ENCODE data around the gene ARF1.

The ARF1 gene

GRCh38 chr1:228050571-228051231 lies 31.8 kb upstream of the ARF1 start:
- DNase-seq = no peak

- no peak for DNase-seq
These were observed 24.1 kb upstream of the ARF1 start for GRCh38 chr1:228058172-228058948.

- no peak for DNase-seq
These were observed 23.4 kb upstream of the ARF1 start for GRCh38 chr1:228058949-228059633.

- no peak for DNase-seq
These were observed 22.7 kb upstream of the ARF1 start for GRCh38 chr1:228059634-228060457.

GRCh38 chr1:228060458-228061190 lies 21.9 kb upstream of the ARF1 start:
- DNase-seq = no peak

- DNase-seq = no peak
These were observed 21.0 kb upstream of the ARF1 start for GRCh38 chr1:228061411-228062084.

GRCh38 chr1:228062085-228062791 lies 20.3 kb upstream of the ARF1 start:
- DNase-seq = no peak

- no peak for DNase-seq
These were observed 19.7 kb upstream of the ARF1 start for GRCh38 chr1:228062812-228063211.

- no peak for DNase-seq
These were observed 19.0 kb upstream of the ARF1 start for GRCh38 chr1:228063251-228064191.

GRCh38 chr1:228064296-228064695 lies 18.2 kb upstream of the ARF1 start:
- DNase-seq = no peak

- DNase-seq = no peak
These were observed 17.6 kb upstream of the ARF1 start for GRCh38 chr1:228064741-228065542.

GRCh38 chr1:228065543-228066347 lies 16.8 kb upstream of the ARF1 start:
- DNase-seq = no peak

GRCh38 chr1:228066416-228066815 lies 16.1 kb upstream of the ARF1 start:
- DNase-seq = no peak

- DNase-seq = no peak
These were observed 15.4 kb upstream of the ARF1 start for GRCh38 chr1:228066891-228067654.

GRCh38 chr1:228068359-228068758 lies 14.1 kb upstream of the ARF1 start:
- no peak for DNase-seq

GRCh38 chr1:228070173-228070572 lies 12.3 kb upstream of the ARF1 start:
- no peak for DNase-seq

GRCh38 chr1:228070851-228071250 lies 11.7 kb upstream of the ARF1 start:
- no peak for DNase-seq
